ENCODE data around the gene STRN3. TPM values are rescaled to one million over a fixed set of nuclear protein-coding genes. Genes with fewer than 3 reads are reported as not detected.

STRN3 gene
- total and polyA plus RNA-seq, 5 donors from 2014 or later = 3.5 to 27.1 (median 4.4) TPM

- H3K27me3 ChIP-seq (ENCODE audit: control insufficient read depth, insufficient read depth, low read length) = no peaks in the 10 kb centered on the region
- no peak overlapping the region for H3K4me3 ChIP-seq (ENCODE audit: low read depth, low read length)
- no peak overlapping the region for H3K27ac ChIP-seq (ENCODE audit: insufficient read depth, low read length, poor library complexity, severe bottlenecking)
- H3K36me3 ChIP-seq (ENCODE audit: control insufficient read depth, insufficient read depth, low read length) = peaks cover 33% of the 10 kb centered on the region
- H3K4me1 ChIP-seq (ENCODE audit: control insufficient read depth, insufficient read depth, low read length, poor library complexity, severe bottlenecking) = no peaks in the 10 kb centered on the region
- Mint-ChIP-seq H3K4me1 (peaks cover 3 to 8% (median 4%) of the 10 kb centered on the region in 4 donors), H3K9me3 (no peaks in the 10 kb centered on the region), H3K27ac (no peak overlapping the region), H3K36me3 (peaks cover 40% of the 10 kb centered on the region), H3K4me3 (no peak overlapping the region), H3K27me3 (no peaks in the 10 kb centered on the region)
- ATAC-seq (ENCODE audit: low read depth in 2 of 2) = no peak
- no peaks in the 10 kb centered on the region for H3K9me3 ChIP-seq (ENCODE audit: control insufficient read depth in 2 of 2, low read length in 2 of 2)
- no peak for DNase-seq
Measured at GRCh38 chr14:30896435-30896834, 129.7 kb downstream of the STRN3 start.

GRCh38 chr14:30894923-30895515 is 131.2 kb downstream of the STRN3 start:
- H3K36me3 ChIP-seq (ENCODE audit: control insufficient read depth, insufficient read depth, low read length) = peaks cover 30% of the 10 kb centered on the region
- H3K27me3 Mint-ChIP-seq = no peaks in the 10 kb centered on the region
- H3K27ac Mint-ChIP-seq = peak overlapping the region in 1 of 3 donors; percentile 77
- H3K9me3 ChIP-seq (ENCODE audit: control insufficient read depth in 2 of 2, low read length in 2 of 2) = no peaks in the 10 kb centered on the region
- no peak overlapping the region for H3K27ac ChIP-seq (ENCODE audit: insufficient read depth, low read length, poor library complexity, severe bottlenecking)
- no peaks in the 10 kb centered on the region for H3K4me1 ChIP-seq (ENCODE audit: control insufficient read depth, insufficient read depth, low read length, poor library complexity, severe bottlenecking)
- no peaks in the 10 kb centered on the region for H3K9me3 Mint-ChIP-seq
- H3K27me3 ChIP-seq (ENCODE audit: control insufficient read depth, insufficient read depth, low read length) = no peaks in the 10 kb centered on the region
- H3K4me3 Mint-ChIP-seq = no peak overlapping the region
- no peak for ATAC-seq (ENCODE audit: low read depth in 2 of 2)
- peaks cover 38% of the 10 kb centered on the region for H3K36me3 Mint-ChIP-seq
- H3K4me1 Mint-ChIP-seq = peaks cover 1 to 5% (median 4%) of the 10 kb centered on the region in 4 donors
- H3K4me3 ChIP-seq (ENCODE audit: low read depth, low read length) = no peak overlapping the region
- DNase-seq = no peak

DNA sequence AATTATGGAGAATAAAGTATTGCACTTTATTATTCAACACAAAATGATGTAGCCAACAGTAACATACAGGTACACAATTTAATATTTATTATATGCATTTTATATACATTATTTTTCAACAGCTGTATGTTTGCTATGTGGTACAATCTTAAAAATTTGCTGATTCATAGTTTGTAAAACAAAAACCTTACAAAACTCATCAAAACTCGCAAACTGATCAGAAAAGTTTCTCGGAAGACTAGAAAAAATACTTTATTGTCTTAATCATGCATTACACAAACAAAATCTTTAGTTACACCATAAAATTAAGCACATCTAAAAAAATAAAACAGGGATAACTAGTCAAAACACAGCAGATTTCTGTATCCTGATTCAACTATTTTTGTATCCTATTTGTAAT is 132.4 kb downstream of the STRN3 start:
- H3K9me3 ChIP-seq (ENCODE audit: control insufficient read depth in 2 of 2, low read length in 2 of 2) = no peaks in the 10 kb centered on the region
- Mint-ChIP-seq H3K4me1 (peaks cover 0 to 10% (median 4%) of the 10 kb centered on the region in 4 donors), H3K36me3 (peaks cover 29% of the 10 kb centered on the region), H3K27me3 (no peaks in the 10 kb centered on the region), H3K27ac (no peak overlapping the region), H3K9me3 (no peaks in the 10 kb centered on the region), H3K4me3 (no peak overlapping the region)
- DNase-seq = no peak
- H3K4me1 ChIP-seq (ENCODE audit: control insufficient read depth, insufficient read depth, low read length, poor library complexity, severe bottlenecking) = no peaks in the 10 kb centered on the region
- H3K27me3 ChIP-seq (ENCODE audit: control insufficient read depth, insufficient read depth, low read length) = no peaks in the 10 kb centered on the region
- no peak for ATAC-seq (ENCODE audit: low read depth in 2 of 2)
- H3K4me3 ChIP-seq (ENCODE audit: low read depth, low read length) = no peak overlapping the region
- peaks cover 25% of the 10 kb centered on the region for H3K36me3 ChIP-seq (ENCODE audit: control insufficient read depth, insufficient read depth, low read length)
- H3K27ac ChIP-seq (ENCODE audit: insufficient read depth, low read length, poor library complexity, severe bottlenecking) = no peak overlapping the region

- Mint-ChIP-seq H3K27ac (peak overlapping the region in 1 of 3 donors; percentile 21), H3K27me3 (no peaks in the 10 kb centered on the region), H3K36me3 (peaks cover 4% of the 10 kb centered on the region), H3K4me1 (peaks cover 0 to 5% (median 2%) of the 10 kb centered on the region in 4 donors), H3K4me3 (no peak overlapping the region), H3K9me3 (peaks cover 0 to 2% (median 0%) of the 10 kb centered on the region in 7 donors)
- no peaks in the 10 kb centered on the region for H3K9me3 ChIP-seq (ENCODE audit: control insufficient read depth in 2 of 2, low read length in 2 of 2)
- ATAC-seq (ENCODE audit: low read depth in 2 of 2) (no peak), DNase-seq (no peak)
- no peaks in the 10 kb centered on the region for H3K27me3 ChIP-seq (ENCODE audit: control insufficient read depth, insufficient read depth, low read length)
- H3K27ac ChIP-seq (ENCODE audit: insufficient read depth, low read length, poor library complexity, severe bottlenecking) = no peak overlapping the region
- no peak overlapping the region for H3K4me3 ChIP-seq (ENCODE audit: low read depth, low read length)
- H3K36me3 ChIP-seq (ENCODE audit: control insufficient read depth, insufficient read depth, low read length) = peaks cover 4% of the 10 kb centered on the region
- no peaks in the 10 kb centered on the region for H3K4me1 ChIP-seq (ENCODE audit: control insufficient read depth, insufficient read depth, low read length, poor library complexity, severe bottlenecking)
Measured at GRCh38 chr14:30889244-30889594, 137.0 kb downstream of the STRN3 start.

GRCh38 chr14:30888480-30889243 is 137.5 kb downstream of the STRN3 start:
- ATAC-seq (ENCODE audit: low read depth in 2 of 2) = no peak

GRCh38 chr14:30885840-30886740 is 140.1 kb downstream of the STRN3 start:
- Histone ChIP-seq H3K36me3 (ENCODE audit: control insufficient read depth, insufficient read depth, low read length) (no peaks in the 10 kb centered on the region), H3K27me3 (ENCODE audit: control insufficient read depth, insufficient read depth, low read length) (no peaks in the 10 kb centered on the region), H3K27ac (ENCODE audit: insufficient read depth, low read length, poor library complexity, severe bottlenecking) (no peak overlapping the region), H3K4me1 (ENCODE audit: control insufficient read depth, insufficient read depth, low read length, poor library complexity, severe bottlenecking) (no peaks in the 10 kb centered on the region), H3K9me3 (ENCODE audit: control insufficient read depth in 2 of 2, low read length in 2 of 2) (no peaks in the 10 kb centered on the region), H3K4me3 (ENCODE audit: low read depth, low read length) (no peak overlapping the region)
- peaks cover 0 to 2% (median 0%) of the 10 kb centered on the region in 7 donors for H3K9me3 Mint-ChIP-seq
- ATAC-seq (ENCODE audit: low read depth in 2 of 2) (no peak), DNase-seq (no peak)
- no peak overlapping the region for H3K27ac Mint-ChIP-seq
- peaks cover 0 to 17% (median 5%) of the 10 kb centered on the region in 4 donors for H3K4me1 Mint-ChIP-seq
- no peak overlapping the region for H3K4me3 Mint-ChIP-seq
- peaks cover 5% of the 10 kb centered on the region for H3K27me3 Mint-ChIP-seq
- H3K36me3 Mint-ChIP-seq = no peaks in the 10 kb centered on the region

More at GRCh38 chr14:30888480-30889243, 137.5 kb downstream of the STRN3 start:
- Mint-ChIP-seq H3K9me3 (peaks cover 0 to 2% (median 0%) of the 10 kb centered on the region in 7 donors), H3K27ac (peak overlapping the region in 1 of 3 donors; percentile 21), H3K4me1 (peaks cover 0 to 5% (median 4%) of the 10 kb centered on the region in 4 donors), H3K4me3 (no peak overlapping the region), H3K27me3 (no peaks in the 10 kb centered on the region), H3K36me3 (peaks cover 4% of the 10 kb centered on the region)
- Histone ChIP-seq H3K9me3 (ENCODE audit: control insufficient read depth in 2 of 2, low read length in 2 of 2) (no peaks in the 10 kb centered on the region), H3K27me3 (ENCODE audit: control insufficient read depth, insufficient read depth, low read length) (no peaks in the 10 kb centered on the region), H3K36me3 (ENCODE audit: control insufficient read depth, insufficient read depth, low read length) (peaks cover under 1% of the 10 kb centered on the region), H3K27ac (ENCODE audit: insufficient read depth, low read length, poor library complexity, severe bottlenecking) (no peak overlapping the region), H3K4me1 (ENCODE audit: control insufficient read depth, insufficient read depth, low read length, poor library complexity, severe bottlenecking) (no peaks in the 10 kb centered on the region), H3K4me3 (ENCODE audit: low read depth, low read length) (no peak overlapping the region)
- no peak for DNase-seq

DNA sequence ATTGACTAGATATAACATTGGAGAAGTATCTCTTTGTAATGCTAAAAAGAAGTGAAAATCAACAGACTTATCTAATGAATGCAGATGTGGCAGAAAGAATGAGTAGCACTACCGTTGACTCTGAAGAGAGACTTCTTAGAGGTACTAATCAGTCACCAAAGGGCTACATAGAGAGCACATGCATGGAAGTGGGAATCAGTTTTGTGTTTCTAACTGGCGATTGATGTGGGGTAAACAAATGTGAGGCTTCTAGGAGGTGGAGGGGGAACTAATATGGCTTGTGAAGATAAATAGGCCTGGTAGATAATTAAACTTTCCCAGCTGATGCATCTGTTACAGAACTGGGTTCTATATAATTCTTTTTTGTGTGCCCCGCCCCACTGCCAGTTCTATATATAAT is 141.3 kb downstream of the STRN3 start:
- Histone ChIP-seq H3K9me3 (ENCODE audit: control insufficient read depth in 2 of 2, low read length in 2 of 2) (no peaks in the 10 kb centered on the region), H3K36me3 (ENCODE audit: control insufficient read depth, insufficient read depth, low read length) (no peaks in the 10 kb centered on the region), H3K4me1 (ENCODE audit: control insufficient read depth, insufficient read depth, low read length, poor library complexity, severe bottlenecking) (no peaks in the 10 kb centered on the region), H3K27me3 (ENCODE audit: control insufficient read depth, insufficient read depth, low read length) (no peaks in the 10 kb centered on the region), H3K4me3 (ENCODE audit: low read depth, low read length) (no peak overlapping the region), H3K27ac (ENCODE audit: insufficient read depth, low read length, poor library complexity, severe bottlenecking) (no peak overlapping the region)
- H3K27ac Mint-ChIP-seq = no peak overlapping the region
- no peaks in the 10 kb centered on the region for H3K36me3 Mint-ChIP-seq
- peaks cover 0 to 17% (median 5%) of the 10 kb centered on the region in 4 donors for H3K4me1 Mint-ChIP-seq
- H3K4me3 Mint-ChIP-seq = no peak overlapping the region
- peaks cover 5% of the 10 kb centered on the region for H3K27me3 Mint-ChIP-seq
- no peak for DNase-seq
- H3K9me3 Mint-ChIP-seq = peaks cover 0 to 2% (median 0%) of the 10 kb centered on the region in 7 donors
- ATAC-seq (ENCODE audit: low read depth in 2 of 2) = no peak

Data from CD4-positive, CD25-positive, alpha-beta regulatory T cell (primary cell).